NCI-H82 treated with DMSO at 0.1 percent for 48 hours (cell line): ENCODE results near the gene TENM4.

Experiments used
- DNase-seq: peaks from one replicate; lab custom pipeline; 2025; ENCODE audit not compliant: unreplicated experiment; lab: John Stamatoyannopoulos, UW

Gene TENM4

DNA sequence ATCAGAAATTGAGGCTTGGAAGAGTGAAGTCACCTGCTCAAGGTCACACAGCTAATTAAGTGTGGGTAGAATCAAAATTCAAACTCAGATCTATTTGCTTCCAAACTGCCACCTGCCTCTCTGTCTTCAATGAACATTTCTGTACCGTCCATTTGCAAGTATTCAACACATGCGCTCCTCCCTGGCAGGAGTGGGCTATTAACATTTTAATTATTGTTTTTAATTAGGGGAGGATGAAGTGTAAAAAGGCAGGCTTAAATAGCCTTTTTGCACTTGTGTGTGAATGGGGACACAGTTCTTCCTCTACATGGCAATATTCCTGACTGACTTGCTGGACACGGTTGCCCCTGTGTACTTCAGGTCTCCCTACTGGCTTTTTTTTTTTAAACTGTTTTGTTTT is 751.7 kb downstream of the TENM4 start:
- DNase-seq = no peak

DNA sequence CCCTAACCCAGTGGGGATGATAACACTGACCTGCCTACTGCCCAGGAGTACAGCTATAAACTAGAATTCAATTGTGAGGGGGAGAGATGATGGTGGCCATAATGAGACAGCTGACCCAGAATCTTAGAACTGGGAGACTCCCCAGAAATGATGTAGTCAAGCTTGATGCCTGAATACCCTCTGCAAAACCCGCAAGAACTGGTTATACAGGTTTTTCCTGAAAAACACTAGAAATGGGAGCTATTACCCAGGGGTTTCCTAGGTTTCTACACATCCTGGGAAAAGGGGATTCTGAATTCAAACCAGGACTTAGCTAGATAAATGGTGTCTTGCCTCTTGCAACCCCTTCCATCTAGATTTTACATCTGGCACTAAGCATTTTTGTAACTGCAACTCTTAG is 752.4 kb downstream of the TENM4 start:
- no peak for DNase-seq

GRCh38 chr11:78685156-78685555 is 755.7 kb downstream of the TENM4 start:
- DNase-seq = no peak

GRCh38 chr11:78684377-78684776 is 756.5 kb downstream of the TENM4 start:
- DNase-seq = no peak

DNA sequence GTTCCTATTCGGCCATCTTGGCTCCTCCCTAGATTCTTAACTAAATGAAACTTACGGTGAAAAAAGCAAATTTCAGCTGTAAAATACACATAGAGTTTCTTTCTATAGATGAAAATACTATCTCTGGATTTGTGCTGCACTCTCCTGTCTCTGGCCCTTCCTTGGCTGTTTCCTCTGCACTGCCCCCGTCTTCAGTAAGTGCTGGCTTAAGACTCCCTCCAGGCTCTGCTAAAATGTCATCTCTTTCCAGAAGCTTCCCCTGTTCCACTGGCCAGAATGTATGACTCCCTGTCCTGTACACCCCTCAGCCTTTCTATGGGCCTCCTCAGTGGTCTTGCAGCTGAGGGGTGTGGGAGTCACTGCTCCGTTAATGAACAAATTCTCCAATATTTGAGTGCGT is 757.1 kb downstream of the TENM4 start:
- DNase-seq = no peak

- no peak for DNase-seq
These were observed 764.7 kb downstream of the TENM4 start for GRCh38 chr11:78676026-78676557.

GRCh38 chr11:78672850-78673620 is 767.8 kb downstream of the TENM4 start:
- DNase-seq = no peak

- DNase-seq = no peak
These were observed 771.6 kb downstream of the TENM4 start for GRCh38 chr11:78669249-78669648.

GRCh38 chr11:78667461-78667860 is 773.4 kb downstream of the TENM4 start:
- DNase-seq = no peak

DNA sequence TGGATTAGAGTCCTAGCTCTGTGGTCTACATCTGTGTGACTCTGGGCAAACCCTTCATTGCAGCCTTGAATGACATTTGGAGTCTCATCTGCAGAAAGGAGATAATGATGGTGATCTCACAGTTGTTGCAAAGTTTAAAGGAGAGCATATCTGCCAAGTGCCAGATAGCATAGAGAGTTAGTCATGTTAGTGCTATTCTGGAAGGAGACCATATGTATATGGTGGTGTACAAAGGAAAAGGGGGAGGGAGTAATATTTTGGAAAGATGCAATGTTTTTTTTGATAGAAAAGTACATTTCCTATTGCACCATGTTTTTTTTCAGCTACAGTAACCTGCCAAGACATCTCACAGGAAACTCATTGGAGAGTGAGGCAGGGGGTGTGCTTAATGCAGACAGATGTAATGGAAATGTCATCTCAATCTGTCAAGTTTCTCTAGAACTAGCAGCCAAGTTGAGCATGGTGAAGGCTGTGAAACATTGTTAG is 774.1 kb downstream of the TENM4 start:
- DNase-seq = no peak

DNA sequence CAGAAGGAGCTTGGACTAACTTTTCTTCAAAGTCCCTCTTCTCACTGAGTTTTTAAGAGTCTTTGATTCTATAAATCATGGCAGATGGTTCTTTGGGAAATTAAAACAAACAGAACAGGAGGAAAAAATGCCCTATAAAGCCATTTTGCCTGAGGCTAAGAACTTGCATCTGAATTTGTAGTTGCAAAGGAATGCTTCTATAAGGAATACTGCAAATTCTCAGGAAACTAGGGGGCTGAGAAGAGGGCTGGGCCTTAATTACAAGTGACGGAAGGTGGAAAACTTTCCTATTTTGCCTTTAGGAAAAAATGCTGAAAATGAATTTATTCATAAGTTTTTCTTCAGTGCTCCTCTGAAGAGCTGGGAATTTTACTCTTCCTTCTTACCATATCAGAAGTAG is 776.2 kb downstream of the TENM4 start:
- no peak for DNase-seq

DNA sequence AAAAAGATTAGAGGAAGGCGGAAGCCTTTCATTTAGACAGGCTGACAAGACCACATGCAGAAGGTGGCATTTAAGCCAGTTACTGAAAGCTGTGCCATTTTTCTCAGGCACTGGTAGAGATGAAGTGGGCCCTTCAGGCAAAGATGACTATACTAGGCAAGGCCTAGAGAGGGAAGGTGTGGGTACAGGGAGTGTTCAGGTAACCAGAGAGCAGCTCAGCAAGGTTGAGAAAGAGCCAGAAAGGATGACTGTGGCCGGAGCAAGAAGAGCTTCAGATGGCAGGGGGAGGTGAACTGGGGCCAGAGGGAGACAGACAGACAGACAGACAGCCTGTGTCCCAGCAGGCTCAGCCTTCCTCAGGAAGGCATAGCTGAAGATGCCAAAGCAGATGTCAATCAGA is 778.0 kb downstream of the TENM4 start:
- no peak for DNase-seq

- no peak for DNase-seq
These were observed 780.4 kb downstream of the TENM4 start for GRCh38 chr11:78660471-78660870.

DNA sequence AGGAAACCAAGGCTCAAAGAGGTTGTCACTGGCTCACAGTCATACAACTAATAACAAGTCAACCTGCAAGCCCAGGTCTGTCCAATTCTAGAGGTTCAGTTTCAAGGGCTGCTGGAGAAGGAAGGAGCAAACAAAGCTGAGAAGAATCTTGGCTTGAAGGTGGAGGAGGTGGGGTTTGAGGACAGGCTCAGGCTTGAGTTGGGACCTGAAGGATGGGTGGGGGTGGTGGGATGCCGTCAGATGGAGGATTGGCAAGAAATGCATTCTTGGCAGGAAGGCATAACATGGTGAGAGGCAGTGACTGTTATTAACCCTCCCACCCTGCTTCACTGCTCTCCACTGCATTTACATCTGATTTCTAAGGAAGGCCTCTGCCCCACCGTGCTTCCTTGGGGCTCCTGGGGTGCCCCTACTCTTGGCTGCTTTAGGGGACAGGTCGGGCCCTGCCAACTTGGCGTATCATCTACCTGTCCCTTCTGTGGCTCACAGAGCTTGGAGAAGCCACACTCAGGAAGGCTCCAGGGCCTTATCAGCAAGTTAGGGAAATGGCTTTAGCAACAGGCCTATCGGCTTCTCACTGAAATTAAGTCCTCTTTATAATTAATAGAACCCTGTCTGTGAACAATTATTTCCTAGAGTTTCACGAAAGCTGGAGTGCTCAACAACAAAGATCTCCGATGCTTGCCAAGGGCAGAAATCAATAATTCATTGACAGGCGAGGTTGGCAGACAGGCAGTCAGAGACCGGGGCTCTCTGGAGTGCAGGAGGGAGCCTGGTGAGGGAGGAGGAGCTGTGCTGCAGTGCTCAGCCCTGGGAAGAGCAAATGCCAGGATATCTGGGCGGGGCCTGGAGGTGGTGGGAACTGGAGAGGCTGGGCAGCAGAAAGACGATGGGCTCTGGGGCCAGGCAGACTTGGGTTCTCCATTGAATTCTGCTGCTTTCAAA is 781.2 kb downstream of the TENM4 start:
- no peak for DNase-seq

DNA sequence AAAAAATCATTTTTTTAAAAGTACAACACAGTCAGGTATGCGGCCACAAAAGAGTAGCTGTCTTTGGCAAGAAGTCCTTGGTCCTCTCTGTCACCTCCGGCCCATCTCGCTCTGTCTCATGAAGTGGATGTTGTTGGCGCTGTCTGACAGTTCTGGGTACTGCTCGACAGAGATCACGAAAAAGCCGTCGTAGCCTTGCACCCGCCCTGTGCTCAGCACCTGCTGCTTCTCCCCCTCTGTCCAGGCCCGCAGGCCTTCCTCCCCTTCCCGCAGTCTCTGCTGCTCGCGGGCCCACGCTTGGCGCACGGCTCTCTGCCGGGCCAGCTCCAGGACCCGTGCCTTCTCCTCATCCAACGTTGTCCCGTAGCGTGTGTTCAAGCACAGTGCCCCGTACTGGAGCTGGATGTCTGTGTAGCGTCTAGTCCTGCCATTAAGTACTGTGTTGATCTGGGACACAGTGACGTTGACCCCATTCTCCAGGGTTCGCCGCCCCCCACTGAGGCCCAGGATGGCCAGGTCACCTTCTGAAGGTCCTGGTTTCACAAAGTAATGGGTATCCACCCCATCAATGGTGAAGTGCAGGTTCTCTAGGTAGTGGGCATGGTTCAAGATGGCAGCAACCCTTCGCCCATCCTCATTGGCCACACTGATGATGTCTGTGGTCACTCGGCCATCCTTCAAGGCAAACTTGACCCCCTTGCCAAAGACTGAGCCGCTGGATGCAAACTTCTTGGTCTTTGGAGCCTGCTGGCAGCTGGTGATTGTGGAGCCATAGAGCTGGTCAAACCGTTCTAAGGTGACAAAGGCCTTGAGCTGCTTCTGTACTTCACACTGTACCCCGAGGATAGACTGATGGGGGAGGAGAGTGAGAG is 782.6 kb downstream of the TENM4 start:
- DNase-seq = no peak

DNA sequence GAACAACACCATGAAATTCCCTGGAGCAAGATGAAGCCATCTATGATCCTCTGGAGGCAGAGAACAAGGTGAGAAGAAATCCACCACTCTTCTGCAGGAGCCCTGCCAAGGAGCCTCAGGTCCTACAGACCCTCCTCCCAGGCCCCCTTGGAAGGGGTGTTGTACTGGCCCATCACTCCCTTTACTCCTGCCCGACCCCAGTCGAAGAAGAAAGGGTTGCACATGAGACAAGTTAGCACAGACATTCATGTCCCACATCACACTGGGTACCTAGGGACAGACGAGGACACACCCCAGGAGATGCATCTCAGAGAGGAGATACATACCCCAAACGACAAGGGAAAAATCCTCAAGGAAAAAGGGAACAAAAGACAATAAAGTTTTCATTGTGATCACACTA is 783.4 kb downstream of the TENM4 start:
- no peak for DNase-seq

DNA sequence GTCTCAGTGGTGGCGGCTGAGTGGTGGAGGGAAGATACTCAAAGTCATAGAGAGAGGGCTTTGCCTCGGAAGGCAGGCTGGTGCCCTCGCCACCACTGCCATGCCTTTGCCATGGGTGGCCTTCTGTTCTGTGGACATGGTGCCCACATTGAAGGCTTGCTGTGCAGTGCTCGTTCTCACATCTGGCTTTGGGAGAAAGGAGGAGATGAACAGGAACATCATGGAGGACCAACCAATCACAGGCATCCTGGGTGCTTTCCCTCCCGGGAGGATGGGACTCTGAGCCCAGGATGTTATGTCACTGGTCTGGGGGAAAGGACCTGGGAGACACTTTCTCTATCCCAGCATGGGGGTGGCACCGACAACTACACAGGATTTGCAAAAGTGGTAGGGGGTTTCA is 783.8 kb downstream of the TENM4 start:
- no peak for DNase-seq

- DNase-seq = no peak
These were observed 784.5 kb downstream of the TENM4 start for GRCh38 chr11:78656327-78656726.

DNA sequence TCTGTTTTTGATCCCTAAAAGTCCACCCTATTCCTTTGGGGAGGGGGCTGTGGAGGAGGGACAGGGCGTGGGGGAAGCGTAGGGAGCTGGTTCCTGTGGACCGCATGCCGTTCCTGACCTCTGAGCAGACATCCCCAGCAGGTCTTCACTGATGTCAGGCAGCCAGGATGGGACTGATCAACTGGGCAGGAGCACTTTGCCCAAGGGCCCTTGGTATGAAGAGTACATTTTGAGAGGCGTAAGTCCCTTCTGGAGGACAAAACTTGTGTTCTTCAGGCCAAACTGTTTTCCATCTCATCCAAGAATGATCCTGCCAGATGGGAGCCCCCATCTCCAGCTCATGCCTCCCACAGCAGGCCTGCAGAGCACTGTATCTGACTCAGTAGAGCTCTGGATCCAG is 785.3 kb downstream of the TENM4 start:
- DNase-seq = no peak

- no peak for DNase-seq
These were observed 786.0 kb downstream of the TENM4 start for GRCh38 chr11:78654866-78655265.

DNA sequence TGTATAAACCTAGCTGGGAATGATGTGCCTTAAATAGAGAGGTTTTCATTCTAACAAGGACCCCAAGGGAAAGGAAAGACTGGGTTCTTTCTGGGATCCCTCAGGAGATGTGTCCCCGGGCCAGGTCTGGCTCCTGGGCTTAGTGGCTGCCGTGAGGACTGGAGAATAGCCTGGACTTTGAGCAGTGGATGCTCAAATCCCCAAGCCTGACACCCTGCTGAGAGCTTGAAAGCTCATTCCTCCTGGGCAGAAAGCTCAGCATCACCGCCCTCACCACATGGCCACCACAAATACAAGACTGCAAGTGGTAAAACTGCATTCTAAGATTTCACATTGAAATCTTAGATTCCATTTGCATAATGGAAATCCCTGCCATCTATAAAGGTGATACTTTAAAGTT is 786.8 kb downstream of the TENM4 start:
- no peak for DNase-seq
